Adrenal gland (tissue), 5 donors: ENCODE results near the gene CNTD1.

Experiments used
- CTCF ChIP-seq, 6 experiments: fragments of 450-650 bp in 4 of 6; fragments of 200-600 bp in 2 of 6; sonication (generic) in 1 of 6; IDR thresholded peaks; 1 replicate in 5 of 6; 2 replicates in 1 of 6; pipeline versions ENCODE4 v1.5.1 to v1.8.0; 2016 to 2021; ENCODE audit warnings: antibody characterized with exemption in 6 of 6, mild to moderate bottlenecking in 2 of 6, moderate library complexity in 1 of 6
- POLR2A ChIP-seq, 2 donors: fragments of 450-650 bp; IDR thresholded peaks; one replicate each; pipeline ENCODE4 v1.6.1; 2017; ENCODE audit warnings: antibody characterized with exemption in 2 of 2, mild to moderate bottlenecking in 2 of 2, moderate library complexity in 1 of 2
- donor health status: DM: no; HTN: no; CAD: no.

- TF ChIP-seq POLR2A (IDR thresholded peaks at IDR 0.05) (no peak), CTCF (IDR thresholded peaks at IDR 0.05) (no peak)
These were observed 45.6 kb downstream of the CNTD1 start, which contains the start of gene AOC2 for GRCh38 chr17:42844271-42844670.
